NCI-H2107 treated with DMSO at 0.1 percent for 48 hours (cell line): ENCODE data around the gene RAD51D.
"Not testable (repeated sequence)": the region's sequence is repeated elsewhere in the genome, so short reads cannot be mapped to it uniquely, and the experiment has no call there.

ENCODE experiments used
- DNase-seq: peaks from one replicate; lab custom pipeline; 2025; ENCODE audit not compliant: unreplicated experiment; lab: John Stamatoyannopoulos, UW

Gene RAD51D

DNA sequence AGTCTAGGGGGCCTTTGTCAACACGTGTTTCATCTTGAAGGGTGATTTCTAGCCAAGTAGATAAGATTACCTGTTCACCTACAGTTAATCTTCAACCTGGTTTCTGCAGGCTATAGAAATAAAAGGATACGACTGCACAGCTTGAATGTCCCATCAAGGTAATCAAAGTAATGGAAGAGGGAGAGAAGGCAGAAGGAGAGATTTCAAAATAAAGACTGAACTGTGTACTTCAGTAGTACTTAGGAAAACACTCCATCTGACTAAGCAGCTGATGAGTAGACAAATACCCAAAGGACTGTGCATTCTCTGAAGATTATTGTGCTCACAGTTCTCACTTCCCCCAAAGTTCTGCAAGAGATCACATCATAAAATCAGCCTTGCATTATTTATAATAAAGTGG, 50.3 kb downstream of the RAD51D start:
- no peak for DNase-seq

GRCh38 chr17:35068249-35068648, 51.4 kb downstream of the RAD51D start:
- DNase-seq = peak; percentile 15

GRCh38 chr17:35065880-35066279, 53.8 kb downstream of the RAD51D start:
- DNase-seq = no peak

DNA sequence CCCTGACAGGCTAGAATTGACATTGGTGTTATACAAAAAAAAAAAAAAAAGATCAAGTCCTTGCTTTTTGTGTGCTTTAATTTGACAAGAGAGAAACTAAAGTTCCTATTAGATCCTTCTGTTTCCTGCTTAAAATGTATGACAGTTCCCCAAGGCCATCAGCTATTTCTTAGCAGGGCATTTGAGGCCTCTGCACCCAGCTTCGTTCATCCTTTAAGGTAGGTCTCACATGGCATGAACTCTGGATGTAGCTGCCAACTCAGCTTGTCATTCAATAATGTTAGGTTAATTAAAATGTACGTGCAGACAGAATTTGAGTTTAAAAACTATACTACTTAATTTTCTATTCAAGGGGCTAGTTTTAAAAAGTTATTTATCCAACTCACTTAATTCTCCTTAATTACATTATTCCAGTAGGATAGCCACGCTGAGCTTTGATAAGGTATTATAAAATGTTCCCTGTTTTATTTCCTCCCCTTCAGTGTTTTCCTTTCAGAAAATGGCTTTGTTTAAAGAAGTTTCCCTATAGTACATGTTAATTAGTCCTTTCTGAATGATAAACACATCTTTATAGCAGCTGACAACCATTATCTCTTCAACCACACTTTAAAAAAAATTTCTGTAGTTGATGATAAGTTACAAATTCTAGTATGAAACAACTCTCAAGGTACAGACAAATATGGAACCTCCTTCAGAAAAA, 55.0 kb downstream of the RAD51D start:
- no peak for DNase-seq

- DNase-seq = peak; percentile 92
Measured at GRCh38 chr17:35063514-35064223, 56.0 kb downstream of the RAD51D start, which contains the start of gene RFFL. TSS of gene RFFL (minus strand) at chr17:35063707. CDS start at chr17:35026553, 37,154 bp downstream.

GRCh38 chr17:35062308-35062707, 57.4 kb downstream of the RAD51D start:
- DNase-seq = no peak

- DNase-seq = no peak
Measured at GRCh38 chr17:35057332-35057915, 62.2 kb downstream of the RAD51D start.

DNA sequence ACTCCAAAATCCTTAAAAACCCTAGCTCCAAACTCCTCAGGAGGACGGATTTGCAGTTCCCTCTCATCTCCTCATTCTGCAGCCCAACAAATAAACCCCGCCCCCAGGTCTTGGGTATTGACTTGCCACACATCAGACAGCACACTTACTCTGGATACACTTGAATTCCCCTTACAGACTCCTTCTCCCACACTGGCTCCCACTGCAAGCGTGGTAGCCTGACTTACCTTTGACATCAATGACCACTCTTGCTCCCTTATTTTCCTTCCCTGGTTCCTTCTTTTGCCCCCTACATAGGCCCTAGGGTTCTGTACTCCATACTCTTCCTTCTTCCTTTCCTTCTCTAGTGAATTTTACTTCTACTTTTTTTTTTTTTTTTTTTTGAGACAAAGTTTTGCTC, 63.6 kb downstream of the RAD51D start:
- DNase-seq = no peak

GRCh38 chr17:35053204-35053603, 66.5 kb downstream of the RAD51D start:
- no peak for DNase-seq

DNA sequence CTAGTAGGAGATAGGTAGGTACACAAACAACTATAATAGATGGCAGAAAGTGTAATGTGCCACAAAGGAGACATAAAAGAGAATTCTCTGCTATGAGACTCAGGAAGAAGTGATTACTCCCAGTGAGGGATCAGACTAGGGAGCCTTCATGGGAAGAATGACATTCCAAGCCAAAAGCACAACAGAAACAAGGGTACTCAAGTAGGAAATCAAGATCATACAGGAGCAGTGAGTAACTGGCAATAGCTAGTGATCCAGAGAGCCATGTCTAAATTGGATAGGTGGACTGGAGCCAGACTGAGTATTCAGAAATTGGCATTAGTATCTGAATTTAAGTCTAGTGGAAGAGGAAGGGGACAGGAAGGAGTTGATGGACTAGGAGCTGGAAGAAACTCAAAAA, 66.9 kb downstream of the RAD51D start:
- DNase-seq = no peak

- DNase-seq = no peak
Measured at GRCh38 chr17:35052241-35052610, 67.4 kb downstream of the RAD51D start.

- DNase-seq = no peak
Measured at GRCh38 chr17:35051579-35052240, 68.0 kb downstream of the RAD51D start.

DNA sequence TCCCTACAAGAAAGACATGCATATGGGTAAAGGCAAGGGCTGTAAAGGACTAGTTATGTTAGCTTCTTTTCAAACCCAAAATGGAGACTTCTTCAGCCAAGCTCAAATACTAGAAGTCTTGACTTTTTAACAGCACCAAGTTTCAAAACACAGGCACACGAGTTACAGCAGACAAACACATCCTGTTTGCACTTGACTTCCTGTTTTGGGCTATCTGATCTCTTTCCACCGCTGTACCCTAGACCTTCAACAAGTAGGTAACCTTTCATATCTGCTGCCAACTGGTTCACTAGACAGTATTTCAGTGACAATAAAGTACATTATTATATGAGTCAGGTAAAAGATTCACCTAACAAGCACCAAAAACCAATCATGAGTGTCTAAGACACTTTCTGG, 68.5 kb downstream of the RAD51D start:
- DNase-seq = no peak

DNA sequence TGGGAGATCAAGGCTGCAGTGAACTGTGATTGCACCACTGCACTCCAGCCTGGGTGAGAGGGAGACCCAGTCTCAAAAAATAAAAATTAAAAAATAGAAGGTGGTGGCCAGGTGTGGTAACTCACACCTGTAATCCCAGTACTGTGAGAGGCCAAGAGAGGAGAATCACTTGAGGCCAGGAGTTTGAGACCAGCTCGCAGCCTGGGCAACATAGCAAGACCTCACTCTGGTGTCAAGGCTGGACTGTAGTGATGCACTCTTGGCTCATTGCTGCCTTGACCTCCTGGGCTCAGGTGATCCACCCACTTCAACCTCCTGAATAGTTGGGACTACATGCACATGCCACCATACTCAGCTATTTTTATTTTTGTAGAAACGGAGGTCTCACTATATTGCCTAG, 69.5 kb downstream of the RAD51D start:
- DNase-seq = no peak

DNA sequence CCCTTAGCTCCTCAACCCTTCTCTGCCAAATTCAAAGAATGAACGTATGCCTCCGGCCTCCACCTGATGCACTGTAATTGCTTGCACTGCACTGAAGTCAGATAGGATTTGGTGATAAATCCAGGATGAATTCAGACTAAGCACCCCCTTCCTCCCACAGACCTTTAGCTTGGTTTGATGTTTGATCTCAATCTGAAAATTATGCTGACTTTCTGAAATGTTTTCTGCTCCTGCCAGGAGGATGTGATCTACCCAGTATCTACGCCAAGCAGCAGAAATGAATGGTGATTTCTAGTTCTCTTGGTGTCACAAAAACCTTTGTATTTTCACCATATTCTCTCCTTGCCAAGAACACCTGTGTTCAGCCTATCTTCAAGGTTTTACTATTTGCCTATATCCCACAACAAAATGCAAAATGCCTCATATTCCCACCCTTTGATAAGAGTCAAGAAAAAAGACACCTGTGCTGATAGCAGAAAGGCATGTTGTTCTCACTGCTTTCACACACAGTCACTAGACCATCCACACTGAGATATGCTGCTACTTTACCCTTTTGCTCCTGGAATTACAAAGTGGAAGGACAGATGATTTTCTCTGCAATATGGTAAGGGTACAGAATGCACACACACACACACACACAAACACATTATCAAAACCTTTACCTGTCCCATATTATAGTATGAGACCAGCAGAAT, 70.8 kb downstream of the RAD51D start:
- no peak for DNase-seq

DNA sequence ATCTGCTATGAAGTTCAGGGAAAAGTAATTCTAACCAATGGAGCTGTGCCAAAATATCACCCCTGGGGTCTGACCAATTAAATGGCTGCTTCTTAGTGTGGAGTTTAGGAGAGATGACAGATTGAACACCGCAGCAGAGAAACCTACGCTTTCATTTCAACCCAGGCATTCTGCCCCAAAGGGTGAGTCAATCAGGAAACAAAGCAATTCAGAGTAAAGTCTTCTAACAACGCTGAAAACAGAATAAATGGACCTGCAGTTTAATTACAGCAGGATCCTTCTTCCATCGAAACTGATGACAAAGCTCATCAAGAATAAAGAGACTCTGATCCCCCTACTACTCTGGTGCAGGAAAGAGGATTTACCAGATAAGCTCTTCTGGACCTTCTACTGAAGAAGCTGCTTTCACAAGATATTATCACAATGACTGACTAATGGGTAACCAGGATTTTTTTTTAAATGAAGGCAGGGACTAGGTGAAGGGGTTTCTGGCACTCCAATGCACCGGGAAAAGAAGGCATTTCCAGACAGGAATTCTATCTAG, 72.8 kb downstream of the RAD51D start:
- no peak for DNase-seq

DNA sequence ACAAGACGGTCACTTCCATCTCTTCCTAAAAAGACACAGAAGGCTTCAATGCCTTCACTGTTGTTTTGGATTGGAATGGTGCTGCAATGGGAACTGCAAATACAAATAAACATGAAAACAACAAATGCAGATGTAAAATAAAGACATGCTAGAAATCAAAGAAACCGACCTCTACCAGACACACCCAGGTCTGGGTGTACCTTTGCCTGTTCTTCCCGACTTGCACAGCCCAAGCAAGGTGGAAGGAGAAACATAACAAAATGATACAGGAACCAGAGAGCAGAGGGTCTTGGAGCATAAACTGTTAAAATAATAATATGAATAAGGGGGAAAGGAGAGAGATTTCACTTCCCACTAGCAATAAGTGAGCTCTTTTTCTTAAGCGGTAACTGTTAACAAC, 73.4 kb downstream of the RAD51D start:
- DNase-seq = no peak

GRCh38 chr17:35045458-35045979, 74.1 kb downstream of the RAD51D start:
- DNase-seq = not testable (repeated sequence)

DNA sequence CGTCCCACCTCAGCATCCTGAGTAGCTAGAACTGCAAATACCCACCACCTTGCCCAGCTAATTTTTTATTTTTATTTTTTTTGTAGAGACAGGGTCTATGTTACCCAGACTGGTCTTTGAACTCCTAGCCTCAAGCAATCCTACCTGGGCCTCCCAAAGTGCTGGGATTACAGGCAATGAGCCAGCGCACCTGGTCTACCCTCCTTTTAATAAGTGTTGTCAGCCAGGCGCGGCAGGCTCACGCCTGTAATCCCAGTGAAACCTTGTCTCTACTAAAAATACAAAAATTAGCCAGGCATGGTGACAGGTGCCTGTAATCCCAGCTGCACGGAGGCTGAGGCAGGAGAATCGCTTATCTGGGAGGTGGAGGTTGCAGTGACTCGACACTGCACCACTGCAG, 75.5 kb downstream of the RAD51D start:
- no peak for DNase-seq
